SK-N-MC (cell line): Measurements from ENCODE around the gene ARHGDIG.

Experiments used
- EZH2 ChIP-seq: fragments of 200-600 bp; sonication (generic); IDR thresholded peaks from one replicate; pipeline ENCODE4 v1.6.1; 2017; ENCODE audit warnings: antibody characterized with exemption
- FOXP2 ChIP-seq: optimal IDR thresholded peaks from 2 replicates; pipeline ENCODE3; 2011; ENCODE audit warnings: mild to moderate bottlenecking, moderate library complexity; ENCODE audit not compliant: insufficient read depth; ENCODE audit errors: extremely low read length, control extremely low read depth
- POLR2AphosphoS5 ChIP-seq: IDR thresholded peaks from 2 replicates; pipeline ENCODE4 v1.6.1; 2012; ENCODE audit warnings: mild to moderate bottlenecking, low read depth, low read length, borderline replicate concordance

DNA sequence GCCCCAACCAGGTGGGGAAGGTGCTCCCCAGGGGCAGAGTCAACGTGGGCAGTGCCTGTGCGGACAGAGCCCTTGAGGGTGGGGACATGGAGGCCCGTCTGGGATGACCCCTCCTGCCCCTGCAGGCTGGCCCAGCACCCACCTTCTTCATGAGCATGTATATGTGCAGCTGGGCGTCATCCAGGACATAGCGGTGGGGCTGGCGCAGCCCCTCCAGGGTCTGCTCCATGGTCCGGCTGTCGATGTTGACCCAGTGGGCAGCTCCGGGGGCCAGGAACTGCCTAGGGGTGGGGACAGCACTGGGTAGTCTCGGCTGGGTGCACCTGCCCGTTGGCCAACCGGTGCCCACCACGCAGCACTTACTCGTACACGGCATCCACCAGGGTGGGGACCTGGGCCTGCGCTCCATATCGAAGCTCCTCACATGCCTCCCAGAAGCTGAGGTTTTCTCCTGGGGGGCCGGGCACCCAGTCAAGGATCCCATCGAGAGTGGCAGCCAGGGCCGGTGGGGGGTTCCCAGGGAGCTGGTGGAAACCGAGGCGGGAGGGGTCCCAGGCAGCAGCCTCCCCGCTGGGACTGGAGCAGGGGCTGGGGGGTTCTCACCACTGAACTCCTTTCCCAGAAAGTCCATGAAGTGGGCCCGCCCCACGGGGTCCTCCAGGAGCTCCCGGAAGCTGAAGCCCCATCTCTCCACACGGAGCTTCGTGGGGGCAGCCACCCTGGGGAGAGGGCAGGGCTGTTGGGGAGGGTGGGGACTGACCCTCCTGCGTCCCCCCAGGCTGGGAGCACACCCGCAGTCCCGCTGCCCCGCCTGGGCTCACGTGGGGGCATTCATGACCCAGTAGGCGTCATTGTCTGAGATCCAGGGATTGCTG is 9.8 kb upstream of the ARHGDIG start:
- TF ChIP-seq EZH2 (no peak), POLR2AphosphoS5 (no peak), FOXP2 (no peak)
